ENCODE measurements around the gene CCDC7. TPM values are rescaled to one million over a fixed set of nuclear protein-coding genes. Genes with fewer than 3 reads are reported as not detected.

Gene CCDC7
- total RNA-seq, 1 experiment from 2014 or later, result 6.0 TPM

- no peak for DNase-seq (ENCODE audit: low read depth, low spot score)
- BruUV-seq (replicated peaks), result no TSS peak
- Histone ChIP-seq H3K27ac (ENCODE audit: low read length) (no peak overlapping the region), H3K9me3 (ENCODE audit: control insufficient read depth, insufficient read depth, low read depth, low read length) (no peaks in the 10 kb centered on the region), H3K4me1 (ENCODE audit: control insufficient read depth, insufficient read depth, low read length) (no peaks in the 10 kb centered on the region), H3K27me3 (ENCODE audit: control insufficient read depth, insufficient read depth, low read length) (no peaks in the 10 kb centered on the region), H3K4me3 (ENCODE audit: low read depth in 2 of 2, low read length in 2 of 2) (no peak overlapping the region), H3K36me3 (ENCODE audit: control insufficient read depth, insufficient read depth, low read length) (no peaks in the 10 kb centered on the region)
- CTCF ChIA-PET, result no interaction called here
- no peak for ATAC-seq
- TF ChIP-seq TCF7L2 (IDR thresholded peaks at IDR 0.05; ENCODE audit: low read depth, low read length), result no peak
- TF ChIP-seq POLR2AphosphoS5 (IDR thresholded peaks at IDR 0.05; ENCODE audit: low read depth, low read length), result no peak
- TF ChIP-seq SIN3A (IDR thresholded peaks at IDR 0.05; ENCODE audit: borderline replicate concordance, insufficient read depth, low read depth, low read length), result no peak
- TF ChIP-seq CTCF (IDR thresholded peaks at IDR 0.05), result no peak
- TF ChIP-seq REST (IDR thresholded peaks at IDR 0.05; ENCODE audit: insufficient read depth in 1 of 2, low read depth in 2 of 2, low read length in 1 of 2), result no peak
- in situ Hi-C loops (cut with HindIII; ENCODE audit: low pct_unique_long_range_greater_than_20kb, low sequenced_read_pairs) (no loop called here), intact Hi-C loops (cut with micrococcal nuclease; ENCODE audit: unreplicated experiment) (no loop called here)
- POLR2A ChIA-PET, result no interaction called here
Measured at GRCh38 chr10:32731527-32731926, 285.6 kb downstream of the CCDC7 start.

GRCh38 chr10:32738958-32739357 is 293.0 kb downstream of the CCDC7 start:
- CTCF ChIA-PET, result interaction anchor here (0.6 kb wide), 1 partner anchor 57 kb away, joined by 3 read pairs; no protein-coding TSS in a partner anchor

More at GRCh38 chr10:32738958-32739357, 293.0 kb downstream of the CCDC7 start:
- no peak overlapping the region for H3K27ac ChIP-seq (ENCODE audit: low read length)
- TF ChIP-seq POLR2AphosphoS5 (IDR thresholded peaks at IDR 0.05; ENCODE audit: low read depth, low read length), result no peak
- TF ChIP-seq TCF7L2 (IDR thresholded peaks at IDR 0.05; ENCODE audit: low read depth, low read length), result no peak
- TF ChIP-seq REST (IDR thresholded peaks at IDR 0.05; ENCODE audit: insufficient read depth in 1 of 2, low read depth in 2 of 2, low read length in 1 of 2), result no peak
- no peak for TF ChIP-seq SIN3A (IDR thresholded peaks at IDR 0.05; ENCODE audit: borderline replicate concordance, insufficient read depth, low read depth, low read length)
- intact Hi-C loops (cut with micrococcal nuclease; ENCODE audit: unreplicated experiment), result no loop called here
- H3K9me3 ChIP-seq (ENCODE audit: control insufficient read depth, insufficient read depth, low read depth, low read length), result peaks cover 4% of the 10 kb centered on the region; the same call in 1 of the 2 replicates
- POLR2A ChIA-PET, result no interaction called here
- H3K27me3 ChIP-seq (ENCODE audit: control insufficient read depth, insufficient read depth, low read length), result no peaks in the 10 kb centered on the region
- no peak for DNase-seq (ENCODE audit: low read depth, low spot score)
- BruUV-seq (replicated peaks), result no TSS peak
- ATAC-seq, result no peak
- no peaks in the 10 kb centered on the region for H3K4me1 ChIP-seq (ENCODE audit: control insufficient read depth, insufficient read depth, low read length)
- no peak overlapping the region for H3K4me3 ChIP-seq (ENCODE audit: low read depth in 2 of 2, low read length in 2 of 2)
- in situ Hi-C loops (cut with HindIII; ENCODE audit: low pct_unique_long_range_greater_than_20kb, low sequenced_read_pairs), result no loop called here
- H3K36me3 ChIP-seq (ENCODE audit: control insufficient read depth, insufficient read depth, low read length), result no peaks in the 10 kb centered on the region
